Measurements from ENCODE around the gene UBXN6.
A peak's percentile ranks its signal among the peaks of the same experiment; 100 is the strongest.

The UBXN6 gene

GRCh38 chr19:4457654-4458395 is at the start of gene UBXN6:
Gene UBXN6 (minus strand): TSS chr19:4457794. CDS start chr19:4457697, 97 bp downstream.
- peak; percentile 95 for DNase-seq (ENCODE audit: low read depth)

GRCh38 chr19:4507150-4507452 is 49.5 kb upstream of the UBXN6 start:
- no peak for DNase-seq (ENCODE audit: low read depth)

GRCh38 chr19:4506449-4507149 is 49.0 kb upstream of the UBXN6 start:
- no peak for DNase-seq (ENCODE audit: low read depth)

GRCh38 chr19:4505570-4506448 is 48.2 kb upstream of the UBXN6 start:
- DNase-seq (ENCODE audit: low read depth), result no peak

GRCh38 chr19:4504891-4505569 is 47.4 kb upstream of the UBXN6 start:
- no peak for DNase-seq (ENCODE audit: low read depth)

GRCh38 chr19:4504297-4504701 is 46.7 kb upstream of the UBXN6 start:
- no peak for DNase-seq (ENCODE audit: low read depth)

GRCh38 chr19:4503825-4504170 is 46.2 kb upstream of the UBXN6 start:
- DNase-seq (ENCODE audit: low read depth), result no peak

- DNase-seq (ENCODE audit: low read depth), result no peak
These were observed 45.7 kb upstream of the UBXN6 start for GRCh38 chr19:4503132-4503824.

GRCh38 chr19:4502282-4503131 is 44.9 kb upstream of the UBXN6 start:
- no peak for DNase-seq (ENCODE audit: low read depth)

GRCh38 chr19:4501691-4502090 is 44.1 kb upstream of the UBXN6 start:
- no peak for DNase-seq (ENCODE audit: low read depth)

GRCh38 chr19:4500841-4501591 is 43.4 kb upstream of the UBXN6 start:
- no peak for DNase-seq (ENCODE audit: low read depth)

GRCh38 chr19:4499855-4500254 is 42.3 kb upstream of the UBXN6 start:
- no peak for DNase-seq (ENCODE audit: low read depth)

GRCh38 chr19:4499318-4499717 is 41.7 kb upstream of the UBXN6 start:
- no peak for DNase-seq (ENCODE audit: low read depth)

- DNase-seq (ENCODE audit: low read depth), result no peak
These were observed 41.1 kb upstream of the UBXN6 start for GRCh38 chr19:4498694-4499093.

- DNase-seq (ENCODE audit: low read depth), result no peak
These were observed 40.3 kb upstream of the UBXN6 start for GRCh38 chr19:4497770-4498389.

- no peak for DNase-seq (ENCODE audit: low read depth)
These were observed 38.7 kb upstream of the UBXN6 start for GRCh38 chr19:4496304-4496703.

GRCh38 chr19:4495471-4495870 is 37.9 kb upstream of the UBXN6 start:
- no peak for DNase-seq (ENCODE audit: low read depth)

- no peak for DNase-seq (ENCODE audit: low read depth)
These were observed 37.1 kb upstream of the UBXN6 start for GRCh38 chr19:4494691-4495064.

- no peak for DNase-seq (ENCODE audit: low read depth)
These were observed 36.5 kb upstream of the UBXN6 start for GRCh38 chr19:4493929-4494690.

All from activated T-cell treated with anti-CD3 and anti-CD28 coated beads for 1 hour (primary cell).